ENCODE data around the gene ROR2.
"Not testable (repeated sequence)": the region's sequence is repeated elsewhere in the genome, so short reads cannot be mapped to it uniquely, and the experiment has no call there.

The ROR2 gene

GRCh38 chr9:91677822-91678436 lies 272.1 kb downstream of the ROR2 start:
- no peak for DNase-seq (ENCODE audit: low spot score)

GRCh38 chr9:91677331-91677730 lies 272.7 kb downstream of the ROR2 start:
- no peak for DNase-seq (ENCODE audit: low spot score)

DNA sequence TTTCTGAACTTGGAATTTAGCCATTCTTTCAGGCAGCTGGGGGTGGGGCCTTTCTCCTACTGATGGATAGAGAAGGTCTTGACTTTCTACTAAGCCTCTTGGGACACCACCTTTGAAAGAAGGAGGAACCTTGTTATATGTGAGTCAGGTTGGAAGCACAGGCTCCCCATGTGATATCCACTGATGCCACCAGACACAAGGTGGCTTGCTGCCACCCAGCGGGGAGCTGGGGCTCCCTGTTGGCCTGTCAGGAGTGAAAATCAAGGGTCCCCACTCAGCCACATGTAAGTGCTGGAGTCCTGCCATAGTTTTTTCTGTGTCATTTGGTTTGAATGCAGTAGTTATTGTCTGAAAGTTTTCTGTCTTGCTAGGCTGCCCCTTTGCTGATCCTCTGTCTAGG lies 274.0 kb downstream of the ROR2 start:
- no peak for DNase-seq (ENCODE audit: low spot score)

DNA sequence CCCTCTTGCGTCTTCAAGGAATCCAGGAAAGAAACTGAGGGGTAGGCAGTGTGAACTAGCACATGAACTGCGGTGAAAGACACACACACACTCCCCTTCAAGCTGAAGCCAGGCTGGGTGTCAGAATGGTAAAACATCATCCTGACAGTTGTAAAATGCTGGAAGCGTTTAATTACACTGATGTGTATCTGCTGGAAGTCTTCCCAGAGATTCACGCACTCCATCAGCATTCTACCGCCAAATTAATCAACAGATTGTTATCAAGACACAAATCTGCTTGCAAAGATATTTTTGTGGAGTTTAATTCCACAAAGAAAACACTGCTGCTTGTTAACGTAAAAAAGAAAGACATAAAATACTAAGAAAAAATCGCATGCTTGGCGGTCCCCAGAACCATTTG lies 285.4 kb downstream of the ROR2 start:
- no peak for DNase-seq (ENCODE audit: low spot score)

DNA sequence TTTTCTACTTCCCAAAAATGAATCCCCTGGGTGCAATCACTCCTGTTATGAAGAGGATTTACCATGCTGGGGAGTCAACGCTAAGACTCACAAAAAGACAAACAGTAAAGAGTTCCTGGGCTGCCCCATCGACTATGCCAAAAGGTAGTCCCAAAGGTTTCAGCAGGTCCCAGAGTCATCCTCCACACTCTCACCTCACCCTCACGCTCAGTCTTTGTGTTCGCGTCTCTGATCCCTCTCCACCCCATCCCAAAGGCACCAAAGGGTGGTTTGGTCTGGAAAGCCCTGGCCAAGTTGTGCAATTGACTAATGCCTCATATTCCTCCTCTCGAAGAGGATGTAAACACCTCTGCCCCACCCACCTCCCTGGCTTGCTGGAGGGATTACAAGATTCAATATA lies 286.2 kb downstream of the ROR2 start:
- no peak for DNase-seq (ENCODE audit: low spot score)

DNA sequence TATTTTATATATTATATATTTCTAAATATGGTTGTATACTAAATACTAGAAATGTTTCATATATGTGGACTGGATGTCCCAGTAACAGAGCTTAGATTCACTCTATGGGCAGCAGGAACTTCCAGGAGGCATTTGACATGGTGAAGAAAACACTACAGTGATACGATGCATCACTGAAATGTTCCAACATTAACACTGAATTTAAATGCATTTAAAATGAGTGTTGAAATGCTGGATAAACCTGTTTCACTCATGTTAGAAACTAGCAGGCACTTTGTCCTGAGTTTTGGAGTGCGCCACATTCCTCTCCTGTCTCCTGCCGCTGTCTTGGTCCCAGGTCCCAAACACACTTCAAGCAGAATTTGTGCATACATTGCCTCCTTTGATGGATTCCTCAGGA lies 288.6 kb downstream of the ROR2 start:
- DNase-seq (ENCODE audit: low spot score), result no peak

DNA sequence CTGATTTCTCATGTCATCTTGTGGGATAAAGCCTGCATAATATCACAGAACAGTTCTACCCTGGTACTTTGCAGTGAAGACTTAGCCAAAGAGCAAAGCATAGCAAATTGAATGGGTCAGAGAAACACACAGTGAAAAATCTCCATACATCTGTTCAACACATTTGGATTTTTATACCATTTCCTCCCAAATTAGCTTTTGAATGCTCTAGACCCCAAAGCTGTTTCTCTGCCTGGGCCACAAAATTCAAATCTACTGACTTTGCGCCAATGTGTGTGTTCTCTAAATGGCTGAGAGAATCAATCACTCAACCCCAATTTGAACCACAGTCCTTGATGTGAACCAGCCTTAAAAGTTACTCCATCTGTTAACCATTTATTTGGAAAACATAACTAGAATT lies 289.5 kb downstream of the ROR2 start:
- DNase-seq (ENCODE audit: low spot score), result no peak

- DNase-seq (ENCODE audit: low spot score), result no peak
Observed at GRCh38 chr9:91659529-91660495, 290.2 kb downstream of the ROR2 start.

DNA sequence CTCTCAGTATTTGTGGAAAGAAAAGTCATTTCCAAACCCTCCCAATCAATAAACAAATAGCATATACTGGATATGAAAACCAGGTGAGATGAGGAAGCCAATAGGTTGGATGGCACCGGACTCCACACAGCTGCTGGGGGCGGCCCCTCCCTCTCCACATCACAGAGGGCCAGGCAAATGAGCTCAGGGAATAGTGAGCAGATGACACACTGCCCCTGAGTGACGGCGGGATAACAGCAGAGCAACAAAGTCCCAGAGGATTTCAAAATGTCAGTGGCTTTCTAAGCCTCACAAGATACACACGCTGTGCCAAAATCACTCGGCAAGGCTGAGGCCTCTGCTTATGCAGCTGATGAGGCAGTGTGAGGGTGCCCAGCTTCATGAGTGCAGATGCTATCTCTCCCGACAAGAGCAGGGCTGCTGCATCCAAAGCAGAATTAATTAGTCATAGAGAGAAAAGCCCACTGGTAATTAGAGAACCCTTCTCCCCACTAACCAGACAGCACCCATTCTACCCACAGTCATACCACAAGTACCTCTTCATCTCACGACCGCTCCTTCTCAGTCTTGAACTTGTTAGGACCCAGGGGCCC lies 291.4 kb downstream of the ROR2 start:
- DNase-seq (ENCODE audit: low spot score), result no peak

- no peak for DNase-seq (ENCODE audit: low spot score)
Observed at GRCh38 chr9:91657501-91657900, 292.5 kb downstream of the ROR2 start.

DNA sequence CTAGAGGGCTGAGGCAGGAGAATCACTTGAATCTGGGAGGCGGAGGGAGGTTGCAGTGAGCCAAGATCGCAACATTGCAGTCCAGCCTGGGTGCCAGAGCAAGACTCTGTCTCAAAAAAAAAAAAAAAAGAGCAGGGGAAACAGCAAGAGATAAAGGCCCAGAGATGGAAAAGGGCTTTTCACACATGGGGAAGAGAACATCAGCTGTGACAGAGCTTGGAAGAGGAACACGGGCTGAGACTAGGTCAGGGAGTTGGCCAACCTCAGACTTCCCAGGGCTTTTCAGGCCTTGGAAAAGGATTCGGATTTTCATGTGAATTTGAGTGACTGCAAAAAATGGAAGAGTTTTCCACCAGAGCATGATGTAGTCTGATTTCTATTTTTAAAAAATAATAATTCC lies 294.4 kb downstream of the ROR2 start:
- DNase-seq (ENCODE audit: low spot score), result no peak

GRCh38 chr9:91655215-91655614 lies 294.8 kb downstream of the ROR2 start:
- no peak for DNase-seq (ENCODE audit: low spot score)

DNA sequence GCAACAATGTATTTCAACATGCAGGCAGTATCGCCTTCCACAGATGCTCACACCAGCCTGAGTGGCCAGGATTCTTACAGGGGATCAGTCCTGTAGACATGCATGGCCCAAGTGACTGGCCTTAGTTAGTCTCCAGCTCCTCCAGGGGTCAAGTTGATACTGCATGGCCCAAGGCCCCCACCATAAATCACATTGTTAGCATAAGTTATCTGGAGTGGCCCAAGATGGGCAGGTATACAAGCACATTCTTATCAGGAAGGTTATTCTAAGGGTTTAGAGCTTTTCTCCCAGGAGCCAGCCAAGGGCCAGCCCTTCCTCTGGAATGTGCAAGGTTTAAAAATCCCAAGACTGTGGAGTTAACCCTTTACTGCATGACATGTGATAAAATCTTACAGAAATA lies 295.5 kb downstream of the ROR2 start:
- DNase-seq (ENCODE audit: low spot score), result no peak

- no peak for DNase-seq (ENCODE audit: low spot score)
Observed at GRCh38 chr9:91647371-91647770, 302.7 kb downstream of the ROR2 start.

GRCh38 chr9:91646702-91647101 lies 303.3 kb downstream of the ROR2 start:
- no peak for DNase-seq (ENCODE audit: low spot score)

- DNase-seq (ENCODE audit: low spot score), result no peak
Observed at GRCh38 chr9:91644433-91644832, 305.6 kb downstream of the ROR2 start.

DNA sequence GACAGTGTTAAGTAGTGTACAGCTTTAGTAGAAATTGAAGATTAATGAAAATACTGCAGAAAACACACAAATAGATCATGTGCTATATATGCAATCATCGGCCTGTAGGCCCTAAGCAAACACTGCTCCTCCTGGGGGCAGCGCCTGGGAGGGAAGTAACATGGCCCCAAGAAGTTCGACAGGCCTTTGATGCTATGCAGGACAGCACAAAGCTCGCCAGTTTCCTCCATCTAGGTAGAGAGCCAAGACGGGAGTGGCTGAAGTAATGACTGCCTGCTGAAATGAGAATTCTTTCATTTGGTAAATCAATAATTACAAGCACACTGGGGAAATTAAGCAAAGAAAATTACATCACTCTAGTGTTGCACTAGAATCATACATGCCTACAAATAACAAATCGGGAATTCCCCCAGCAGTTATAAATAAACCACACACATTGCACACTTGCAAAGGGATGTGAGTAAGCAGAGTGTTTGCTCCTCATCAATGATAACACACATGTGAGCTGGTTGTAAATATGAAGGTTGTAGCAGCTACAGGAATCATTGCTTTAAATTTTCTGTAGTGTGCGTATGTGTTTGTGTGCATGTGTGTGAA lies 306.4 kb downstream of the ROR2 start:
- DNase-seq (ENCODE audit: low spot score), result no peak

DNA sequence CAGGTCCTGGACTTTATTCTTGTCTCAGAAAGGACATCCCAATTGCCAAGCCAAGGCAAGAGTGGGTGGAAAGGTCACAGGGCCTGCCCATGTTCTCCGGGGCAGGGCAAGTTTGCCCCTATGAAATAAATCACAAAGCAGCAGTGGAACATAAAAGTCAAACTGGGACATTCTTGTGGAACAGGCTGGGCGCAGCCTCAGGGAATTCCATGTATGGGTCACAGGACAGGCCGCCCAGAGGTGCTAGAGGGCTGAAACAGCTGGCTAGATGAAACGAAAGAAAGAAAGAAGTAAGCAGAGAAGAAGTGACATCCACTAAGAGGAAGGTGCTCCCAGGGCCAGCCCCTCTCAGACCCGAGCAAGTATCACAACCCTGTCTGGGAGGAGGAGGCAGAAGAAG lies 307.3 kb downstream of the ROR2 start:
- DNase-seq (ENCODE audit: low spot score), result no peak

GRCh38 chr9:91640428-91640827 lies 309.6 kb downstream of the ROR2 start:
- DNase-seq (ENCODE audit: low spot score), result no peak

- no peak for DNase-seq (ENCODE audit: low spot score)
Observed at GRCh38 chr9:91639054-91639453, 311.0 kb downstream of the ROR2 start.

DNA sequence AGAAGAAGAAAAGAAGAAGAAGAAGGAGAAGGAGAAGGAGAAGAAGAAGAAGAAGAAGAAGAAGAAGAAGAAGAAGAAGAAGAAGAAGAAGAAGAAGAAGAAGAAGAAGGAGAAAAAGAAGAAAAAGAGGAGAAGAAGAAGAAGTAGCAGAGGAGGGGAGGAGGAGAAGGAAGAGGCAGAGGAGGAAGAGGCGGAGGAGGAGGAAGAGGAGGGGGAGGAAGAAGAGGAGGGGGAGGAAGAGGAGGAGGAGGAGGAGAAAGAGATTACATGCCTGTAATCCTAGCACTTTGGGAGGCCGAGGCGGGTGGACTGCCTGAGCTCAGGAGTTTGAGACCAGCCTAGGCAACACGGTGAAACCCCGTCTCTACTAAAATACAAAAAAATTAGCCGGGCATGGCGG lies 315.2 kb downstream of the ROR2 start:
- DNase-seq (ENCODE audit: low spot score), result not testable (repeated sequence)

- DNase-seq (ENCODE audit: low spot score), result no peak
Observed at GRCh38 chr9:91629718-91630117, 320.3 kb downstream of the ROR2 start.

GRCh38 chr9:91628892-91629291 lies 321.1 kb downstream of the ROR2 start:
- no peak for DNase-seq (ENCODE audit: low spot score)

Measured in activated CD4-positive, alpha-beta T cell treated with anti-CD3 and anti-CD28 coated beads, Interleukin-2, Interleukin-4, amounts not matched to agents 100 ng/mL and 50 ng/mL, durations not matched to agents 16 hours and 8 hours (primary cell).